MM.1S (cell line): ENCODE results near the gene PNPLA5.

Source experiments
- DNase-seq: peaks from one replicate; pipeline ENCODE4 v3.0.0-alpha.2; 2015
- H2AFZ ChIP-seq: fragments of 300-600 bp; sonication (generic); 2 replicates; pipeline ENCODE4 v1.6.0; 2016; ENCODE audit warnings: antibody characterized with exemption, low read length
- H3F3A ChIP-seq: fragments of 300-600 bp; sonication (generic); 2 replicates; pipeline ENCODE4 v1.6.1; 2016; ENCODE audit warnings: mild to moderate bottlenecking, antibody characterized with exemption, low read length, moderate library complexity, mixed read lengths; ENCODE audit not compliant: insufficient read depth
- H3K27ac ChIP-seq: fragments of 300-600 bp; sonication (generic); 2 replicates; pipeline ENCODE4 v1.5.1; 2016; ENCODE audit warnings: mild to moderate bottlenecking, low read length
- H3K27me3 ChIP-seq: fragments of 300-600 bp; sonication (generic); replicated peaks from 2 replicates; pipeline ENCODE4 v1.6.0; 2016; ENCODE audit warnings: low read length; ENCODE audit not compliant: insufficient read depth
- H3K36me3 ChIP-seq: fragments of 300-600 bp; sonication (generic); replicated peaks from 2 replicates; pipeline ENCODE4 v1.6.1; 2016; ENCODE audit warnings: mild to moderate bottlenecking, low read length, mixed read lengths; ENCODE audit not compliant: insufficient read depth
- H3K4me1 ChIP-seq: fragments of 300-600 bp; sonication (generic); 2 replicates; pipeline ENCODE4 v1.6.1; 2016; ENCODE audit warnings: low read length, mixed read lengths
- H3K4me2 ChIP-seq: fragments of 300-600 bp; sonication (generic); 2 replicates; pipeline ENCODE4 v1.6.0; 2016; ENCODE audit warnings: low read depth, low read length
- H3K4me3 ChIP-seq: fragments of 300-600 bp; sonication (generic); 2 replicates; pipeline ENCODE4 v1.5.1; 2016; ENCODE audit warnings: low read length, mixed read lengths
- H3K79me2 ChIP-seq: fragments of 300-600 bp; sonication (generic); 2 replicates; pipeline ENCODE4 v1.6.1; 2016; ENCODE audit warnings: mixed run types, low read length, mixed read lengths
- H3K9ac ChIP-seq: fragments of 300-600 bp; sonication (generic); 2 replicates; pipeline ENCODE4 v1.6.1; 2016; ENCODE audit warnings: low read length, mixed read lengths
- H3K9me2 ChIP-seq: fragments of 300-600 bp; sonication (generic); replicated peaks from 2 replicates; pipeline ENCODE4 v1.6.1; 2016; ENCODE audit warnings: mild to moderate bottlenecking, low read length, mixed read lengths; ENCODE audit not compliant: insufficient read depth
- H3K9me3 ChIP-seq: fragments of 300-600 bp; sonication (generic); replicated peaks from 2 replicates; pipeline ENCODE4 v1.6.1; 2016; ENCODE audit warnings: mild to moderate bottlenecking, low read length, mixed read lengths; ENCODE audit not compliant: insufficient read depth
- H4K20me1 ChIP-seq: fragments of 300-600 bp; sonication (generic); 2 replicates; pipeline ENCODE4 v1.6.1; 2016; ENCODE audit warnings: mild to moderate bottlenecking, low read length, moderate library complexity, mixed read lengths; ENCODE audit not compliant: insufficient read depth
- CTCF ChIP-seq: fragments of 300-600 bp; sonication (generic); IDR thresholded peaks from 2 replicates; pipeline ENCODE4 v1.5.1; 2016; ENCODE audit warnings: antibody characterized with exemption, low read length, mixed read lengths
- EZH2 ChIP-seq: fragments of 300-600 bp; sonication (generic); optimal IDR thresholded peaks from 2 replicates; pipeline ENCODE3; 2017; ENCODE audit warnings: low read depth, mild to moderate bottlenecking, antibody characterized with exemption, low read length, mixed read lengths
- EZH2phosphoT487 ChIP-seq: fragments of 300-600 bp; sonication (generic); IDR thresholded peaks from 2 replicates; pipeline ENCODE4 v1.6.1; 2018; ENCODE audit warnings: antibody characterized with exemption, low read length

The PNPLA5 gene

GRCh38 chr22:43844560-43845545, 47.0 kb downstream of the PNPLA5 start:
- Histone ChIP-seq H3K27me3 (peaks cover 97% of the 10 kb centered on the region), H3K36me3 (no peaks in the 10 kb centered on the region), H3K27ac (no peak overlapping the region), H3K4me3 (no peak overlapping the region), H3K9me3 (no peaks in the 10 kb centered on the region), H3K4me1 (no peaks in the 10 kb centered on the region), H4K20me1 (no peaks in the 10 kb centered on the region), H2AFZ (no peak overlapping the region), H3K79me2 (no peaks in the 10 kb centered on the region), H3K9me2 (no peaks in the 10 kb centered on the region), H3K4me2 (no peak overlapping the region), H3K9ac (no peak overlapping the region), H3F3A (no peaks in the 10 kb centered on the region)
- TF ChIP-seq EZH2 (no peak), EZH2phosphoT487 (no peak), CTCF (no peak)
- DNase-seq, result no peak

- no peaks in the 10 kb centered on the region for H3F3A ChIP-seq
- H3K27ac ChIP-seq, result no peak overlapping the region
- no peaks in the 10 kb centered on the region for H4K20me1 ChIP-seq
- H3K79me2 ChIP-seq, result no peaks in the 10 kb centered on the region
- H3K4me2 ChIP-seq, result no peak overlapping the region
- TF ChIP-seq CTCF (no peak), EZH2 (no peak), EZH2phosphoT487 (no peak)
- H2AFZ ChIP-seq, result no peak overlapping the region
- H3K36me3 ChIP-seq, result no peaks in the 10 kb centered on the region
- no peaks in the 10 kb centered on the region for H3K9me2 ChIP-seq
- peaks cover 96% of the 10 kb centered on the region for H3K27me3 ChIP-seq
- H3K4me3 ChIP-seq, result no peak overlapping the region
- no peak for DNase-seq
- no peak overlapping the region for H3K9ac ChIP-seq
- no peaks in the 10 kb centered on the region for H3K4me1 ChIP-seq
- no peaks in the 10 kb centered on the region for H3K9me3 ChIP-seq
These were observed 47.9 kb downstream of the PNPLA5 start for GRCh38 chr22:43843783-43844530.

GRCh38 chr22:43841742-43842141, 50.1 kb downstream of the PNPLA5 start:
- H3K4me2 ChIP-seq, result no peak overlapping the region
- peaks cover 97% of the 10 kb centered on the region for H3K27me3 ChIP-seq
- H3F3A ChIP-seq, result no peaks in the 10 kb centered on the region
- no peaks in the 10 kb centered on the region for H3K36me3 ChIP-seq
- TF ChIP-seq EZH2, result no peak
- no peak for TF ChIP-seq EZH2phosphoT487
- TF ChIP-seq CTCF, result no peak
- no peak overlapping the region for H3K9ac ChIP-seq
- H3K4me3 ChIP-seq, result no peak overlapping the region
- H2AFZ ChIP-seq, result no peak overlapping the region
- no peak for DNase-seq
- H3K4me1 ChIP-seq, result no peaks in the 10 kb centered on the region
- no peaks in the 10 kb centered on the region for H3K79me2 ChIP-seq
- no peaks in the 10 kb centered on the region for H3K9me2 ChIP-seq
- no peak overlapping the region for H3K27ac ChIP-seq
- H4K20me1 ChIP-seq, result no peaks in the 10 kb centered on the region
- no peaks in the 10 kb centered on the region for H3K9me3 ChIP-seq
